HepG2 (cell line): ENCODE results near the gene NUP93. TPM values are rescaled to one million over a fixed set of nuclear protein-coding genes. Genes with fewer than 3 reads are reported as not detected.

Experiments
- ARID4A ChIP-seq: sonication (generic); formaldehyde crosslinking; IDR thresholded peaks from 2 replicates; pipeline ENCODE4 v1.5.0; 2020; ENCODE audit warnings: mild to moderate bottlenecking, missing genetic modification reagents, borderline replicate concordance
- ASH2L ChIP-seq: fragments of 300-600, 200-600 bp; sonication (generic); IDR thresholded peaks from 2 replicates; pipeline ENCODE4 v1.7.0; 2017; ENCODE audit warnings: low read depth, mild to moderate bottlenecking, moderate library complexity, mixed read lengths, low read length; ENCODE audit not compliant: insufficient read length
- ATRX ChIP-seq: sonication (generic); formaldehyde crosslinking; IDR thresholded peaks from 2 replicates; pipeline ENCODE4 v1.4.0; 2020; ENCODE audit warnings: missing genetic modification reagents, borderline replicate concordance
- CENPX ChIP-seq: sonication (generic); formaldehyde crosslinking; IDR thresholded peaks from 2 replicates; pipeline ENCODE4 v1.9.0; 2021; ENCODE audit warnings: mild to moderate bottlenecking, missing genetic modification reagents, moderate library complexity
- ETS1 ChIP-seq: sonication (generic); formaldehyde crosslinking; IDR thresholded peaks from 2 replicates; pipeline ENCODE4 v1.4.0; 2020; ENCODE audit warnings: missing genetic modification reagents
- POLR2G ChIP-seq: fragments of 200-400 bp; formaldehyde crosslinking; IDR thresholded peaks from 2 replicates; pipeline ENCODE4 v1.6.1; 2018; ENCODE audit warnings: mild to moderate bottlenecking, low read depth, low read length, moderate library complexity
- SRY ChIP-seq: sonication (generic); formaldehyde crosslinking; IDR thresholded peaks from 2 replicates; pipeline ENCODE4 v1.8.0; 2022; ENCODE audit warnings: mild to moderate bottlenecking, missing genetic modification reagents
- TFAP4 ChIP-seq: sonication (generic); IDR thresholded peaks from 2 replicates; pipeline ENCODE4 v1.6.1; 2016; ENCODE audit warnings: low read depth, borderline replicate concordance
- YEATS2 ChIP-seq: sonication (generic); formaldehyde crosslinking; IDR thresholded peaks from 2 replicates; pipeline ENCODE4 v1.4.0; 2020; ENCODE audit warnings: missing genetic modification reagents, borderline replicate concordance
- ZNF280B ChIP-seq: sonication (generic); formaldehyde crosslinking; IDR thresholded peaks from 2 replicates; pipeline ENCODE4 v1.5.0; 2020; ENCODE audit warnings: missing genetic modification reagents, mild to moderate bottlenecking, borderline replicate concordance
- ZNF446 ChIP-seq: sonication (generic); formaldehyde crosslinking; IDR thresholded peaks from 2 replicates; pipeline ENCODE4 v1.5.0; 2020; ENCODE audit warnings: mild to moderate bottlenecking, missing genetic modification reagents
- ZNF550 ChIP-seq: sonication (generic); formaldehyde crosslinking; IDR thresholded peaks from 2 replicates; pipeline ENCODE4 v1.4.0; 2020; ENCODE audit warnings: mild to moderate bottlenecking, missing genetic modification reagents, borderline replicate concordance
- ZNF562 ChIP-seq: sonication (generic); formaldehyde crosslinking; IDR thresholded peaks from 2 replicates; pipeline ENCODE4 v1.8.0; 2022; ENCODE audit warnings: missing genetic modification reagents, borderline replicate concordance
- ZNF597 ChIP-seq: sonication (generic); formaldehyde crosslinking; IDR thresholded peaks from 2 replicates; pipeline ENCODE4 v1.5.0; 2020; ENCODE audit warnings: missing genetic modification reagents
- ZNF770 ChIP-seq: sonication (generic); formaldehyde crosslinking; IDR thresholded peaks from 2 replicates; pipeline ENCODE4 v1.5.0; 2020; ENCODE audit warnings: mild to moderate bottlenecking, missing genetic modification reagents
- polyA plus RNA-seq, 8 experiments: library from polyadenylated mRNA; depleted of rRNA in 3 of 8; stranded (reverse) in 7 of 8; unstranded in 1 of 8; fragments of >200 nt; fragmentation: Illumina TruSeq in 4 of 8; extraction: Trizol in 4 of 8; gene quantifications; 2 replicates each; pipeline versions ENCODE4 v1.2.1 to v1.2.3, GENCODE V29; 2011 to 2016; ENCODE audit warnings: low read depth in 4 of 8, missing spikeins in 1 of 8, mixed read lengths in 1 of 8; ENCODE audit not compliant: insufficient read depth in 1 of 8
- total RNA-seq, 5 experiments: library from RNA; depleted of rRNA; stranded (reverse); fragments of >200 nt; fragmentation: Illumina TruSeq; extraction: Trizol; gene quantifications; 2 replicates each; pipeline ENCODE4 v1.2.3, GENCODE V29; 2016; ENCODE audit warnings: low read depth in 1 of 5

Gene NUP93
- total and polyA plus RNA-seq, 2 of the 13 experiments (the other 11 are each of a cell fraction or from before 2014, with no cell fraction given), result 58.5 to 140 TPM

GRCh38 chr16:56849690-56850680, 120.1 kb downstream of the NUP93 start (continued):
- no peak for TF ChIP-seq ZNF770 (CRISPR knock-in tag)
- no peak for TF ChIP-seq CENPX (CRISPR knock-in tag)
- no peak for TF ChIP-seq ZNF562
- TF ChIP-seq SRY (CRISPR knock-in tag), result no peak; the same call in 1 of the 2 replicates
- no peak for TF ChIP-seq ZNF550 (CRISPR knock-in tag)
- no peak; the same call in 1 of the 2 replicates for TF ChIP-seq ETS1 (CRISPR knock-in tag)
- peak; percentile 27; the same call in 1 of the 2 replicates for TF ChIP-seq ZNF446 (CRISPR knock-in tag)
- TF ChIP-seq TFAP4, result peak; percentile 72; the same call in 1 of the 2 replicates
- no peak for TF ChIP-seq POLR2G
- TF ChIP-seq ASH2L, result peak; percentile 86
- TF ChIP-seq YEATS2 (CRISPR knock-in tag), result peak; percentile 30; the same call in 1 of the 2 replicates
- no peak for TF ChIP-seq ATRX (CRISPR knock-in tag)
- TF ChIP-seq ZNF280B, result no peak
- TF ChIP-seq ZNF597 (CRISPR knock-in tag), result no peak
- TF ChIP-seq ARID4A (CRISPR knock-in tag), result peak; percentile 13; the same call in 1 of the 2 replicates
